ENCODE measurements around the gene TRIM24. TPM values are rescaled to one million over a fixed set of nuclear protein-coding genes. Genes with fewer than 3 reads are reported as not detected.

TRIM24 gene
- total RNA-seq, 2 experiments from 2014 or later: 17.5 to 26.8 TPM

GRCh38 chr7:138538997-138539644, 79.1 kb downstream of the TRIM24 start:
- Histone ChIP-seq H3K9me2 (ENCODE audit: insufficient read depth, low read length) (no peaks in the 10 kb centered on the region), H3K4me3 (ENCODE audit: low read depth, low read length, poor library complexity, severe bottlenecking) (no peak overlapping the region), H3K4me1 (ENCODE audit: insufficient read depth, low read length, poor library complexity, severe bottlenecking) (no peaks in the 10 kb centered on the region), H3K27ac (ENCODE audit: low read depth, low read length, poor library complexity, severe bottlenecking) (no peak overlapping the region), H3K4me2 (ENCODE audit: low read length) (no peak overlapping the region), H3K79me2 (ENCODE audit: insufficient read depth, low read depth, low read length) (no peaks in the 10 kb centered on the region), H3K36me3 (ENCODE audit: insufficient read depth, low read length) (peaks cover 53% of the 10 kb centered on the region), H4K20me1 (ENCODE audit: insufficient read depth, low read length) (no peaks in the 10 kb centered on the region), H3K9me3 (ENCODE audit: low read length) (no peaks in the 10 kb centered on the region), H2AFZ (ENCODE audit: low read length) (no peak overlapping the region)
- BruUV-seq (replicated peaks): no TSS peak
- POLR2A ChIA-PET: no interaction called here
- intact Hi-C loops (cut with micrococcal nuclease; ENCODE audit: unreplicated experiment): no loop called here
- DNase-seq (ENCODE audit: low spot score): no peak
- CTCF ChIA-PET (ENCODE audit: unreplicated experiment): no interaction called here
- no peak for TF ChIP-seq EZH2phosphoT487 (IDR thresholded peaks at IDR 0.05; ENCODE audit: borderline replicate concordance, low read depth, low read length)
- no peak for TF ChIP-seq CTCF (conservative IDR thresholded peaks at IDR 0.05; ENCODE audit: low read length)

- CTCF ChIA-PET (ENCODE audit: unreplicated experiment): interaction anchor here (1.0 kb wide), 1 partner anchor 457 kb away, joined by 3 read pairs; no protein-coding TSS in a partner anchor
- Histone ChIP-seq H2AFZ (ENCODE audit: low read length) (no peak overlapping the region), H3K79me2 (ENCODE audit: insufficient read depth, low read depth, low read length) (no peaks in the 10 kb centered on the region), H3K9me3 (ENCODE audit: low read length) (no peaks in the 10 kb centered on the region), H3K4me3 (ENCODE audit: low read depth, low read length, poor library complexity, severe bottlenecking) (no peak overlapping the region), H3K27ac (ENCODE audit: low read depth, low read length, poor library complexity, severe bottlenecking) (no peak overlapping the region), H3K9me2 (ENCODE audit: insufficient read depth, low read length) (no peaks in the 10 kb centered on the region), H3K4me2 (ENCODE audit: low read length) (no peak overlapping the region), H3K4me1 (ENCODE audit: insufficient read depth, low read length, poor library complexity, severe bottlenecking) (no peaks in the 10 kb centered on the region), H3K36me3 (ENCODE audit: insufficient read depth, low read length) (peaks cover 83% of the 10 kb centered on the region), H4K20me1 (ENCODE audit: insufficient read depth, low read length) (no peaks in the 10 kb centered on the region)
- no peak for TF ChIP-seq EZH2phosphoT487 (IDR thresholded peaks at IDR 0.05; ENCODE audit: borderline replicate concordance, low read depth, low read length)
- TF ChIP-seq CTCF (conservative IDR thresholded peaks at IDR 0.05; ENCODE audit: low read length): no peak
- intact Hi-C loops (cut with micrococcal nuclease; ENCODE audit: unreplicated experiment): no loop called here
- no TSS peak for BruUV-seq (replicated peaks)
- POLR2A ChIA-PET: no interaction called here
- DNase-seq (ENCODE audit: low spot score): no peak
These were observed 82.1 kb downstream of the TRIM24 start for GRCh38 chr7:138542183-138542582.

- H3K9me2 ChIP-seq (ENCODE audit: insufficient read depth, low read length): no peaks in the 10 kb centered on the region
- no peaks in the 10 kb centered on the region for H3K79me2 ChIP-seq (ENCODE audit: insufficient read depth, low read depth, low read length)
- BruUV-seq (replicated peaks): no TSS peak
- TF ChIP-seq EZH2phosphoT487 (IDR thresholded peaks at IDR 0.05; ENCODE audit: borderline replicate concordance, low read depth, low read length) (no peak), CTCF (conservative IDR thresholded peaks at IDR 0.05; ENCODE audit: low read length) (no peak)
- no peak overlapping the region for H2AFZ ChIP-seq (ENCODE audit: low read length)
- no peaks in the 10 kb centered on the region for H3K4me1 ChIP-seq (ENCODE audit: insufficient read depth, low read length, poor library complexity, severe bottlenecking)
- intact Hi-C loops (cut with micrococcal nuclease; ENCODE audit: unreplicated experiment): no loop called here
- H3K27ac ChIP-seq (ENCODE audit: low read depth, low read length, poor library complexity, severe bottlenecking): no peak overlapping the region
- peaks cover 74% of the 10 kb centered on the region for H3K36me3 ChIP-seq (ENCODE audit: insufficient read depth, low read length)
- H4K20me1 ChIP-seq (ENCODE audit: insufficient read depth, low read length): no peaks in the 10 kb centered on the region
- DNase-seq (ENCODE audit: low spot score): no peak
- no peak overlapping the region for H3K4me3 ChIP-seq (ENCODE audit: low read depth, low read length, poor library complexity, severe bottlenecking)
- ChIA-PET POLR2A (no interaction called here), CTCF (ENCODE audit: unreplicated experiment) (no interaction called here)
- H3K9me3 ChIP-seq (ENCODE audit: low read length): no peaks in the 10 kb centered on the region
- H3K4me2 ChIP-seq (ENCODE audit: low read length): no peak overlapping the region
These were observed 83.7 kb downstream of the TRIM24 start for GRCh38 chr7:138543739-138544138.
